GM12878 (cell line): ENCODE data around the gene PRKCQ.

Experiments
- ASH2L ChIP-seq: fragments of 300-600, 200-600 bp; sonication (generic); IDR thresholded peaks from 2 replicates; pipeline ENCODE4 v1.6.1; 2017; ENCODE audit warnings: low read depth, mild to moderate bottlenecking, borderline replicate concordance
- CREB1 ChIP-seq: IDR thresholded peaks from 2 replicates; pipeline ENCODE4 v1.6.1; 2012; ENCODE audit warnings: low read depth, mild to moderate bottlenecking, inconsistent platforms
- ELK1 ChIP-seq: IDR thresholded peaks from 2 replicates; pipeline ENCODE4 v1.6.1; 2012; ENCODE audit warnings: low read depth, low read length, improper control_type of control experiment
- FOXK2 ChIP-seq: fragments of 450-650 bp; IDR thresholded peaks from 2 replicates; pipeline ENCODE4 v1.6.1; 2017; ENCODE audit warnings: mild to moderate bottlenecking, moderate library complexity
- KDM1A ChIP-seq: fragments of 200-600 bp; sonication (generic); IDR thresholded peaks from 2 replicates; pipeline ENCODE4 v1.6.1; 2016; ENCODE audit warnings: borderline replicate concordance
- RAD51 ChIP-seq: fragments of 450-650 bp; IDR thresholded peaks from 2 replicates; pipeline ENCODE4 v1.6.1; 2016; ENCODE audit warnings: moderate library complexity, mild to moderate bottlenecking, inconsistent platforms
- SMAD1 ChIP-seq: fragments of 450-650 bp; IDR thresholded peaks from 2 replicates; pipeline ENCODE4 v1.6.1; 2018; ENCODE audit warnings: mild to moderate bottlenecking, low read depth; ENCODE audit not compliant: partially characterized antibody
- TAF1 ChIP-seq: IDR thresholded peaks from 2 replicates; pipeline ENCODE4 v1.6.1; 2011; ENCODE audit warnings: mild to moderate bottlenecking, low read depth, low read length, borderline replicate concordance
- TF ChIP-seq, protein P1 (sequence below), 3 experiments: IDR thresholded peaks in 2 of 3; conservative IDR thresholded peaks in 1 of 3; 2 replicates each; pipeline ENCODE4 v1.5.1; 2011; ENCODE audit warnings: low read depth in 3 of 3, low read length in 3 of 3, mild to moderate bottlenecking in 3 of 3, control low read depth in 2 of 3, moderate library complexity in 2 of 3, inconsistent platforms in 1 of 3, mixed read lengths in 1 of 3; ENCODE audit not compliant: control insufficient read depth in 2 of 3, insufficient read depth in 1 of 3; ENCODE audit errors: extremely low read depth in 1 of 3

GRCh38 chr10:6528198-6528950, 51.7 kb downstream of the PRKCQ start:
- TF ChIP-seq TAF1 (no peak), ASH2L (no peak), RAD51 (no peak), ELK1 (no peak), KDM1A (no peak), FOXK2 (no peak), SMAD1 (no peak), CREB1 (no peak)
- TF ChIP-seq, protein P1, sequence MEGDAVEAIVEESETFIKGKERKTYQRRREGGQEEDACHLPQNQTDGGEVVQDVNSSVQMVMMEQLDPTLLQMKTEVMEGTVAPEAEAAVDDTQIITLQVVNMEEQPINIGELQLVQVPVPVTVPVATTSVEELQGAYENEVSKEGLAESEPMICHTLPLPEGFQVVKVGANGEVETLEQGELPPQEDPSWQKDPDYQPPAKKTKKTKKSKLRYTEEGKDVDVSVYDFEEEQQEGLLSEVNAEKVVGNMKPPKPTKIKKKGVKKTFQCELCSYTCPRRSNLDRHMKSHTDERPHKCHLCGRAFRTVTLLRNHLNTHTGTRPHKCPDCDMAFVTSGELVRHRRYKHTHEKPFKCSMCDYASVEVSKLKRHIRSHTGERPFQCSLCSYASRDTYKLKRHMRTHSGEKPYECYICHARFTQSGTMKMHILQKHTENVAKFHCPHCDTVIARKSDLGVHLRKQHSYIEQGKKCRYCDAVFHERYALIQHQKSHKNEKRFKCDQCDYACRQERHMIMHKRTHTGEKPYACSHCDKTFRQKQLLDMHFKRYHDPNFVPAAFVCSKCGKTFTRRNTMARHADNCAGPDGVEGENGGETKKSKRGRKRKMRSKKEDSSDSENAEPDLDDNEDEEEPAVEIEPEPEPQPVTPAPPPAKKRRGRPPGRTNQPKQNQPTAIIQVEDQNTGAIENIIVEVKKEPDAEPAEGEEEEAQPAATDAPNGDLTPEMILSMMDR (IDR thresholded peaks at IDR 0.05 in 2 of 3, conservative IDR thresholded peaks at IDR 0.05 in 1 of 3; ENCODE audit: control insufficient read depth in 2 of 3, extremely low read depth in 1 of 3, insufficient read depth in 1 of 3, low read depth in 3 of 3, low read length in 3 of 3), result no peak
